A673 (cell line): ENCODE measurements around the gene LRP1B.

ENCODE experiments used
- CTCF ChIP-seq: fragments of 300-800, 200-600 bp; sonication (generic); conservative IDR thresholded peaks from 2 replicates; pipeline ENCODE4 v1.5.1; 2017; ENCODE audit warnings: low read depth, mild to moderate bottlenecking, antibody characterized with exemption, low read length, moderate library complexity, mixed read lengths
- EZH2 ChIP-seq: fragments of 200-600 bp; sonication (generic); IDR thresholded peaks from 2 replicates; pipeline ENCODE4 v1.6.1; 2017; ENCODE audit warnings: borderline replicate concordance, low read depth, mild to moderate bottlenecking, mixed read lengths, antibody characterized with exemption, low read length; ENCODE audit not compliant: poor library complexity, severe bottlenecking

GRCh38 chr2:141458351-141458750, 672.5 kb downstream of the LRP1B start:
- TF ChIP-seq EZH2 (no peak), CTCF (no peak)
